ENCODE data around the gene KDM5B.
A peak's percentile ranks its signal among the peaks of the same experiment; 100 is the strongest.
"Not testable (repeated sequence)": the region's sequence is repeated elsewhere in the genome, so short reads cannot be mapped to it uniquely, and the experiment has no call there.

The KDM5B gene

DNA sequence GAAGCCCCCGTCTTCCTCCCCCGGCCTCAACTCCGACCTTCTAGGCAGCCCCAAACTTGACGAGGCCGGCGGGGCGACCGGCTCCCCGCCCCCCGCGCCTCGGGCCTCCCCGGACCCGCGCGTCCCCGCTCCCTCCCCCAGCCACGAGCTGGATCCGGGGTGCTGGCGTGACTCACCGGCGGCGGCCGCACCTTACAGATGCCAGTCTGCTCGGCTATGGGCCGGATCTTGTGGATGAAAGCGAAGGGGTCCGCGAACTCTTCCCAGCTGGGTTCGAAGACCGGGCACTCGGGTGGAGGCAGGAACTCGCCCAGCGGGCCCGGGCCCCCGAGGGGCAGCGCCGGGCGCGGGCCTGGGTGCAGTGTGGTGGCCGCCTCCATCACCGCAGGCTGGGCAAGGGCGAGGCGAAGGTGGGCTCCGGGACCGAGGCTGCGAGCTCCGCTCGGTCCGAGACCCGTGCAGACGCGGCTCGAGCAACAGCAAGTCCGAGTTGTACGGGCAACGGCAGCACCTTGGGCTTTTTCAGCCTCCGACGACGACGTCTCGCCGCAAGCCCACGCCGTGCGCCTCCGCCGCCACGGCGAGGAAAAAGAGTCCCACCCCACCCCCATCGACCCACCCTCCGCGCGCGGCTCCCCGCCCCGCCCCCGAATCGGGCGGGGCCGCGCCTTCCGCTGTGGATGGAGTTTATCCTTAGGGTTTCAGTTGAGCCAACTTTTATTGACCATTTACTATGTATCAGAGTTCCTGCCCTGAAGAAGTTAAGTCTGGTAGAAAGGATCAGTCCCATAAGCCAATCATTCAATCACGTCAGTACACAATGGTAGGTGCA is at the start of gene KDM5B:
Gene KDM5B (minus strand): TSS at position 496 of the 832 bp plus-strand sequence. CDS start 116 bp downstream, at position 380.
- DNase-seq: peak; percentile 72

DNA sequence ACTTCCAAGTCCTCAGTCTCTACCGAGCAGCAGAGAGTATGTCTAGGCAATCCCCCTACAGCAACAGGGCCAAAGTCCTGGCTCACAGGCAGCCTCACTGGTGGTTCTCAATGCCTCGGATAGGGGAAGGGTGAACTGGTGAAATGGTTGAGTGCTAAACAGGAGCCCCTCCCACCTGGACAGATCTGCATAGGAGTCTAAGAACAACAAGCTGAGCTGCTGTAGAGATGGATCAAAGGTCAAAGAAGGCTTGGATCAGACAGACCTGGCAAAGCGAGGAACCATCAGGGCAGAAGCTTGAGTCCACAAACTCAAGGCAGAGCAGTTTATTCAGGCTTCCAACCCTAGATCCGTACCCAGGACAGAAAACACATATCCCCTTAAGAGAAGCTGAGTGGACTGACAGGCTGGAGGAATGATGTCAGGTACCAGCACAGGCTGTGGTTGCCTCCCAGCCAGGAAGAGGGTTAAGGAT is 49.0 kb upstream of the KDM5B start:
- no peak for DNase-seq

DNA sequence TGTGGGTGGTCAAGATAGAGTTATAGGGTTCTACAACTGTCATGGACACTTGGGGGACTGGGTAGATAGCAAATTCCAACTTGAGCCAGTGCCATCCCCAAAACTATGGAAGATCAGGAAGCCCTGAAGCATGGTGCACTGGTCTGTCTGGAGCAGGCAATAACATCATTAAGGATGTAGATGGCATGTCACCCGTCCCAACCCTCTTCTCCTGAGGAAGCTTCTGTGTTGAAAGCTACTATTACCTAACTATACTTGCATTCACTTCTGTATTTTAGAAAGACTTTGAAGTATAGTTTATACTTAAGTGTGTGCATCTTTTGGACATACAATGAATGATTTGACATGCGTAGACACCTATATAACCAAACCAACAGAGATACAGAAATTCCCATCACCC is 47.8 kb upstream of the KDM5B start:
- DNase-seq: no peak

DNA sequence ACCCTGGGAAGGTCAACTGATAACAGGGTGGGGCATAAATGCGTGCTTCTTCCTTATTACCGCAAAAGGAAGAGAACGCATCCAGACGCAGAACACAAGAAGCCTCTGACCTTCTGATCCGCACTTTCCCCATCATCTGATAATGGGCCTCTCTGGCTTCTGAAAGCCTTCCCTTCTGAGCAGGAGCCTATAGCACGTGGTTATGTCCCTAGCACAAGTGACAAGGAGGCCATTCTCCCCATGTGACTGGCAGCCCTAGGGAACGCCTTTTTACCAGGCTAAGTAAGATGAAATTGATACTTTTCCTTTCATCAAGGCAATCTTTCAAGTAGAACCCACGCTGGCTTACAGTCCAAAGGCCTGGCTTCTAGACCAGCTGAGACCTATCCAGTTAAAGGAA is 46.6 kb upstream of the KDM5B start:
- no peak for DNase-seq

DNA sequence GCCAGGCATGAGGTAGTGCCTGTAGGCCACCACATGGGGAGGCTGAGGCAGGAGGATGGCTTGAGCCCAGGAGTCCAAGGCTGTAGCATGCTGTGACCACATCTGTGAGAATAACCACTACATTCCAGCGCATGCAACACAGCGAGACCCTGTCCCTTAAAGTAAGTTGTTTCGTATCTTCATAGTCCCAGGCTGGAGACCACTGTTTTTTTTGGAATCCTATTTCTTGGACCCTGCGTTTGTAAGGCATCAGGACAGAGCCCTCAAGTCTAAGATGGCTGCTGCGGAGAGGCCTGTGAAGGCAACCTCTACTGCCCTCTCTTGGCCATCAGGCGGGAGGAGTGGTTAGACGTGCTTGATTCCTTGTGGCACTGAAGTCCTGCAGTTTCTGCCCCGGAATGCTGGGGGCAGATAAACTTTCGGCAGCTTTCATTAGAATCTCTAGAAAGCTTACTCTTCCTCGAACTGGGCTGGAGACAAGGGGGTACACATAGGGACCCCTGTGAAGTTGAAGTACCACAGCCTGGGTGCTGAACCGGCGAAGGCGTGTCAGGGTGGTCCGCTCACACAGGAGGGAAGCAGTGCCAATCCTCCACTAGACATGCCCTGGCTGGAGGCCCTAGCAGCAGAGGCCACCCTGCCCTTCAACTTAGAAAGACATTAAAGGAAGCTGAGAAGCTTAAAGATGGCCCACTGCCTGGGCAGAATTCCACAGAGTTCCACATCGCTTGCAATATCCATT is 44.1 kb upstream of the KDM5B start:
- peak; percentile 2 for DNase-seq

DNA sequence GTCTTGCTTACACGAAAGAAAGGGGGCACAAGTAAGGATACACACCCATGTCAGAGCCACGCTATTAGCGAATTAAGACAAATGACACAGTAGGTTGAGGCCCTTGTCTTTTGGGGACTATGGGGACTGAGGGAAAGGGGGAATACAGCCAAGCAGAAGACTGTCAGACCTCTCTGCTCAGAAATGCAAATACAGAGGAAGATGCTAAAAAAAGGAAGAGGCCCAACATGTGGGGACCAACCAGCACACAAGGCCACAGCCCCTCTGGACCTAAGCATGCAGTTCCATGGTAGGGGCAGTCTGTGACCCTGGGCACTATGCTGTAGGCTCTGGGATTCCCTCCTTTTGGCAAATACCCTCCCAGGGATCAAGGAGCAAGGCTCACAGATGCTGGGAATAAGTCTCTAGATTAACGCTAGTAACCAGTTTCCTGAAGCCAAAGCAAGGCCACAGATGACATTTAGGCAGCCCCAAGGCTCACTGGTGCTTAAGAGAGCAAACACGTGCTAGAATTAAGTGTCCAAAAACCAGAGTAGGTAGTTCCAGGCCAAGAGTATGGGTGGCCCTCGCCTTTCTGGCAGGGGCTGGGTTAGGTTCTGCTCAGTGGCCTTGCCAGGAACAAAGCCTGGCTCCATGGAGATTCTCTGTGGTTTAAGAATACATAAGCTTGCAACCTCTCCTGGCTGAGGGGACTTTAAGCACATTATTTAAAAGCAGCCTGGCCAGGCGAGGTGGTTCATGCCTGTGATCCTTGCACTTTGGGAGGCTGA is 42.6 kb upstream of the KDM5B start:
- no peak for DNase-seq

DNA sequence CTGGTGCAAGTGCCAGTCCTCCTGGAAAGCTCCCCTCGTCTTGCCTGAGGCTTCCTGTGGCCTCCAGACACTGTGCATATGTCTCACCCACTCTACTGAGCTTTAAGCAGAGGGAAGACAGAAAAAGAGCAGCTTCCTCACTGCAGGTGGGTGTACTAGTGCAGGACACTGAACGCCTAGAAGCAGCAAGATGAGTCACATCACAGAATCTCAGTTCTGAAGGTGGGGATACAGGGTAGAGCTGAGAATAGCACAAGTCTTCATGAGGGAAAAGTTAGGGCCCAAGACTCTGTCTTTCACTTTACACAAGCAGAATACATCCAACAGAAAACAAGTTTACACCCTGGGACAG is 39.9 kb upstream of the KDM5B start:
- no peak for DNase-seq

DNA sequence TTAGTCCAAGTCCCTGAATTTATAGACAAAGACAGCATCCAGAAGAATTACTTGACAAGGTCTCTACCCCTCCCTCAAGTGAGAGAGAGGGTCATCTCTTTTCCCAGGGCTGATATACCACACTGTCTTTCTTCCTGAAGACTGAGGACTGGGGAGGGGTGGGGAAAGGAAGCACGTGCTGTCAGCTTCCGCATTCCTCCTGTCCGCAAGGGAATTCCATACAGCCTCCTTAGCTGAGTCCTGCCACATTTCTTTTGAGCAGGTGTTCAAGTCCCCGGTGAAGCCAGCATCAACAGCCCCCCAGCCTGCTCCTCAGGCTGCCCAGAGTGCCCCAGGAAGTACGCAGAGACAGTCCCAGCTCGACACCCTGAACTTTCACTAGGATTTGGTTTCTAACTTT is 36.7 kb upstream of the KDM5B start:
- DNase-seq: no peak

DNA sequence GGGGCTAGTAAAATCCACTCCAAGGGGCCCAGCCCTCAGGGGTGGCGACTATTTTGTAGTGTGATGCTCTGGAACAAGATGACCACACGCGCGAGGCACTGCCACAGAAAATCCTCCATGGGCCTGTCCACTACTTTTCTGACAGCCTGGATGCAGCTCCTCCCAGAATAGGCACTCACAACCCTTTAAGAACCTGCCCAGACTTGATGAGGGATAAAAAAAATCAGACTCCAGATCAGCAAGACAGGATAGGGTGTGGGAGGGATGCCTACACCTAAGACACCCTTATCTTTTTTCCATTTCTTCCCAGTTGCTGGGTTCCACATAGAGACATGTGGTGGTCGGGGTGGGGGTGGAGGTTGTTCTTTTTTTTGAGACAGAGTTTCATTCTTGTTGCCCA is 36.0 kb upstream of the KDM5B start:
- no peak for DNase-seq

DNA sequence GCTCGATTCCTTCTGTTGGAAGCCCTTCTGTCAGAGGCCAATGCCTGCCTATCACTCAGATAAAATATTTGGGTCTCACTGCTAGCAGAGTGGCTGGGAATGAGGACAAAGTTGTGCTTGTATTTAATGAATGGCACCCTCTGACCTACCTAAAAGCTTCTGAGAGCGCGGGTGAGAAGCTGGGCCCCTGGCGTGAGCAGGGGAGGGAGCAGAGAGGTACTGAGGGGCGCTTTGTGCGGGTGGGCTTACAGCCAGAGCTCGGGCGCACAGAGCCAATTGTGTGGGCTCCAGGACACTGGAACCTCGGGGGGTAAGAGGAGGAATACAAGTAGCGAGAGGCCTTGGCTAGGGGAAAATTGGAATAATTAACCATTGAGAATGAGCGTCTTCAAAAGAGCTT is 34.9 kb upstream of the KDM5B start:
- DNase-seq: no peak

DNA sequence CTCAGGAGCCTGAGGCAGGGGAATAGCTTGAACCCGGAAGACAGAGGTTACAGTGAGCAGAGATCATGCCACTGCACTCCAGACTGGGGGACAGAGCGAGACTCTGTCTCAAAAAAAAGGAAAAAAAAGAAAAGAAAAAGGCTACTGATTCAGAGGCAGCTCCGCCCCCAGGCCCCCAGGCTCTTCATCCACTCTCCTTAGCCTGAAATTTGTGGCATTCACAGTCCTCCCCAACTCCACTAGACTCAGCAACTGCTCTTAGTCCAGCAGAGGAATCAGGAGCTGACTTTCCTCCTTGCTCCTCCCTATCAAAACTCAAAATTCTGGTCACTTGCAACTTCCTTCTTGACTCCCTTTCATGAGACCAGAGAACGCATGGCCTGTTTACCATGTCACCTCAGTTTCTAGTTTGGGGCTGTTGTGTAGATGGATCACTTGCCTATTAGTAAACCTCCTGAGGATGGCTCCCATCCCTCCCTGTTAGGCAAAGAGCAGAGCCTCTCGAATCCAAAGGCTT is 29.6 kb upstream of the KDM5B start:
- DNase-seq: no peak

DNA sequence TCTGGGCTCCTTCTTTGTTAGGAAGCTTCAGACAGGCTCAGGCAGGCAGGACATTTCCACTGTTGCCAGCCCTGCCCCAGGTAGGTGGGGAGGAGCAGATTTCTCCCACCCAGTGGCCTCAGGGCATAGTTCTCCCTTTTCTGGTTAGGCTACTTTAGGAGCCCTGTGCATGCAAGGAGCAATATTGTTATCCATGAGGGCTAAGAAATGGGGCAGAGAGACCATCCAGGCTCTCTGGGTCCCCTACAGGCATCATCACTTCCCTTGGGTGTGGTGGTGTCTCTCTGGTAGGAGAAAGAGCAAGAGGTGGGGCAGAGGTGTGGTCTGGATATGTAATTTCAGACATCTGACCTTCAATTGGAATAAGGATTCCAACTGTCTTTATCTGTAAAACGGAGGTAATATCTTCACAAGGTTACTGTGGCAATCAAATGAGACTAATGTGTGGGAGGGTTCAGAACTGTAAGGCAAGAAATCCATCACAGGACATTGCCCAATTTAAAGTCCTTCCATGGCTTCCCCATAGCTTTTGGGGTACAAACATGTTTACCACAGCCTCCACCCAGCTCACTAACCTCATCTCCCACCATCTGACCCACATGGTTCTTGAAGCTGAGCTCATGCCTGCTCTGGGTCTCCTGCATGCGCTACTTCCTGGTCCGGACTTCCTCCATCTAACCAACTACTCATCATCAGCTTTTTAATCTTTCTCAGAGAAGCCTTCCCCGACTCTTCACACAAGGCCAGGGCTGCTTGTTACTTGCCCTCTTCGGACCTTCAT is 28.6 kb upstream of the KDM5B start:
- no peak for DNase-seq

DNA sequence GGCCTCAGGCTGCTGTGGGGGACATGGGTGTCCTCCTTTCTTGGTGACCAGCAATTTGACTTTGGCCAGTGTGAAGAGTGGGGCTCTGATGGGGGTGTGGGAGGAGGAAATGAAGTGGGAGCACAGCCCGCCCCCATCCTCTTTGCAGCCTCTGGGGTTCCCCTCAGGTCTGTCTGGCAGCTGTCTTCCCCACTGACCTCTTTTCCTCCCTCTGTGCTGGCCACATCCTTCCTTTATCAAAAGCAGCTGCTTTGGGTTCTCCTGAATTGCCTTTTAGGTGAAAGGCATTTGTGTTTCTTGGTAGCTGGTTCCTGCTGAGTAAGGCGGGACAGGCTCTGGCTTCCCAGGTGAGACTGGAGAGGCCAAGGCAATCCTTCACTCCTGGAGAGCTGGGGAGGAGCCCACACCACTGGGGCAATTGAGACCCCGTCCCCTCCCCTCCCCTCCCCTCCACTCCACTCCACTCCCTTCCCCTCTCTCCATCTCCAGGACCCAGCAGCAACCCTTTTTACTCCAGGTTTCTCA is 27.4 kb upstream of the KDM5B start:
- DNase-seq: peak; percentile 12

DNA sequence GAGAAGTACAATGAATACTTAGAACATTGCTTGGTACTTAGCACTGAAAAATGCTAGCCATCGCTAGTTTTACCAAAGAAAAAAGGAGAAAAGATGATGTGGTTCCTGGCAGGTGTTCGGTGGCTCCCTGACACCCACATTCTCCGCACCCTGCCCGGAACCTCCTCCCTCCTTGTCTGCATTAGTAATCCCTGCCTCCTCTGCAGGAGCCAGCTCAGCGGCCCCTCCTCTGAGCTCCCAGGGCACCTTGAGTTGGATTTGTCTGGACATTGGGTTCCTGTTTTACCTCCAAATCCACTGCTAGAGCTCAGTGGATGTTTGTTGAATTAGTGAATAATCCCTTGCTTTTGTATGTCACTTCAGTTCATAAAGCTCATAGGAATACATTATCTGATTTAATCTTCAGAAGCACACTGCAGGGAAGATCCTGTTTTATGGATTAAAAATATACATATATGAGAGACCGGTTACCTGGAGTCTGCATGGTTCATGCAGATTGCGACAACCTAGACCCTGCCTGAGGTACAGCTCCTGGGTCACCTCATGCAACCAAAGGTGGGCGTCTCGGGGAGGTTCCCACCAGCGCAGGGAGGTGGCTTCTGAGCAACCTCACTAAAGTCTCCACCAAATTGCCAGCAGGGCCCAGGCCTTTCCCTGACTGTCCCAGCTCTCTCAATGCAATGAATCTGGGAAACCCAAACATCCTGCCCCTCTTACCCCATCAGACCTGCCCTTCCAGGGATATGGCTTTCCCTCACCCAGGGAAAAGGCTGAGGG is 26.7 kb upstream of the KDM5B start:
- DNase-seq: peak; percentile 19

DNA sequence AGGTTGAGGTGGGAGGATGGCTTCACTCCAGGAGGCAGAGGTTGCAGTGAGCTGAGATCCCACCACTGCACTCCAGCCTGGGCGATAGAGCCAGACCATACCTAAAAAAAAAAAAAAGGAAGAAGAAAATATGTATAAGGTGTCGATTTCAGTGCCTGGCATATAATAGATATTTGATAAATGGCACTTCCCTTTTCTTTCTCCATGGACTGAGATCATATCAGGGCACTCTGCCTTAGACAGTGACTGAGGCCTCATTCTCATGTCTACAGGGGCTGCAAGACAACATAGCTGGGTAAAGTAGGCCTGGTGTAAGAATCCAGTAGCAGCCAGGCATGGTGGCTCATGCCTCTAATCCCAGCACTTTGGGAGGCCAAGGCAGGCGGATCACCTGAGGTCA is 23.7 kb upstream of the KDM5B start:
- no peak for DNase-seq

DNA sequence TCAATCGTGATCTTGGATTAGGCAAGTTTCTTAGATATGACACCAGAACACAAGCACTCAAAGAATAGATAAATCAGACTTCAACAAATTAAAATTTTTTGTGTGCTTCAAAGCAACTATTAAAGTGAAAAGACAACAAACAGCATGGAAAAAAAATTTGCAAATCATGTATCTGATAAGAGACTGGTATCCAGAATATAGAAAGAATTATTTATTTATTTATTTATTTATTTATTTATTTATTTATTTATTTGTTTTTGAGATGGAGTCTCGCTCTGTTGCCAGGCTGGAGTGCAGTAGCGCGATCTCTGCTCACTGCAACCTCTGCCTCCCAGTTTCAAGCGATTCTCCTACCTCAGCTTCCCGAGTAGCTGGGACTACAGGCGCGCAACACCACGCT is 21.0 kb upstream of the KDM5B start:
- not testable (repeated sequence) for DNase-seq

DNA sequence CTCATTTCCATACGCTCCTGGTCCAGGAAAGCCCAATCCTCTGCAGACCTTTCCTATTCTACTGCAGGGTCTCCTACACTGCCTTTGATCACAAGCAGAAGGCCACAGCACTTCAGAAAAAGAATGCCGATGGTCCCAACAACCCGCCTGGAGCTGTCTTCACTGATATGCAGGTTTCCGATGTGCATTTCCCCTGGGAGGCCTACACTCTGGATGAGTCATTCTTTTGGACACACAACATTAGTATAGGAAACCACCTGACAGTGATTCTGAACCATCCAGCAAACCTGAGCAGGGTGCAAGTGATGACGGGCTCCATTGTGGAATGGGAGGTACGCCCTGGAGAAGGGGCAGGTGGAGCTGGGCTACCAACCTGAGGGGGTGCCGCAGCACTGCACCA is 17.5 kb upstream of the KDM5B start:
- no peak for DNase-seq

DNA sequence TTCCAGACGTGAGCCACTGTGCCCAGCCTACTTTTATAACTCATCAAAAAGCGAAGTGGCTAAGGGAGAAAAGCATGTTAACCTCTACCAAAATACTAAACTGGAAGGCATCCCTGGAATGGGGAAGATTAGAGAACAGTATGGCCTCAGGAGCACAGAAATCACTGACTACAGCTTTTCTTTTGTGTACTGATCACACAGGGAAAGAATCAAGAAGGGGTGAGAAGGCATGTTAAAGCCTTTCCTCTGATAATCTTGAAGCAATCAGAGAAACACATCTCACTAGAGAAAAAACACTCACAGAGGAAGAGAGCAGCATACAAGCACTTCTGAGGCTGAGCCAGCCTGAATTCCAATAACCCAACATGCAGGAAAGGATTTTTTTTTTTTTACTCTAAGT is 13.2 kb upstream of the KDM5B start:
- no peak for DNase-seq

DNA sequence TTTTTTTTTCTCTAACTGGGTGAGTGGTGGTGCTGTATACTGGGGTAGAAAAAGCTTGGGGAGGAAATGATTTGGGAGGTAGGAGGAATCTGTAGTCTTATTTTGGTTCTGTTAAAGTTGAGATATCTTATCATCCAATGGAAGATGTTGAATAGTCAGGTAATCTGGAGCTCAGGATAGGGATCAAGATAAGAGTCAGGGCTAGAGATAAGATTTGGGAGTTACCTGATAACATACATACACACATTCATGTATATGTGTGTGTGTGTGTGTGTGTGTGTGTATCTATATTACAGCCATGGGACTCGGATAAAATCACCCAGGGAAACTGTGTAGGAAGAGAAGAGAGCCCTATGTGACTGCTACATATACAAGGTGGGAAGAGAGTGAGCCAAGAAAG is 10.6 kb upstream of the KDM5B start:
- DNase-seq: no peak

DNA sequence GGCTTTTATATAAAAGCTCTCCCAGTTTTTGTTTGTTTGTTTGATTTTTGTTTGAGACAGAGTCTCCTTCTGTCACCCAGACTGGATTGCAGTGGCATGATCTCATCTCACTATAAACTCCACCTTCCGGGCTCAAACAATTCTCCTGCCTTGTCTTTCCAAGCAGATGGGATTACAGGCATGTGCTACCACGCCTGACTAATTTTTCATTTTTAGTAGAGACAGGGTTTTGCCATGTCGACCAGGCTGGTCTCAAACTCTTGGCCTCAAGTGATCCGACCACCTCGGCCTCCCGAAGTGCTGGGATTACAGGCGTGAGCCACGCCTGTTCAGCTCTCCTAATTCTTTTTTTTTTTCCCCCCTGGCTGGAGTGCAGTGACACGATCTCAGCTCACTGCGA is 6.9 kb upstream of the KDM5B start:
- no peak for DNase-seq

Data from stimulated activated naive CD4-positive, alpha-beta T cell treated with Interleukin-2 at 50 U/mL for 16 hours (primary cell).